K562 (cell line): ENCODE results near the gene NFIL3. TPM values are rescaled to one million over a fixed set of nuclear protein-coding genes. Genes with fewer than 3 reads are reported as not detected.

ENCODE experiments used
- ARID1B ChIP-seq: fragments of 450-650 bp; IDR thresholded peaks from 2 replicates; pipeline ENCODE4 v1.6.1; 2016; ENCODE audit warnings: antibody characterized with exemption, mild to moderate bottlenecking, inconsistent platforms
- JUND ChIP-seq, 2 experiments: IDR thresholded peaks; 2 replicates in 1 of 2; 3 replicates in 1 of 2; pipeline ENCODE4 v1.6.1; 2011; ENCODE audit warnings: borderline replicate concordance in 2 of 2, low read depth in 2 of 2, low read length in 2 of 2, improper control_type of control experiment in 1 of 2, missing biosample characterization in 1 of 2, missing genetic modification characterization in 1 of 2, missing genetic modification reagents in 1 of 2
- MGA ChIP-seq: fragments of 450-650 bp; IDR thresholded peaks from 2 replicates; pipeline ENCODE4 v1.6.1; 2016; ENCODE audit warnings: mild to moderate bottlenecking, moderate library complexity
- MNT ChIP-seq, 2 experiments: fragments of 450-650 bp; conservative IDR thresholded peaks; 2 replicates each; pipeline ENCODE4 v1.6.1; 2017; ENCODE audit warnings: mild to moderate bottlenecking in 2 of 2, moderate library complexity in 2 of 2
- NFATC3 ChIP-seq: fragments of 450-650 bp; IDR thresholded peaks from 2 replicates; pipeline ENCODE4 v1.6.1; 2017; ENCODE audit warnings: mild to moderate bottlenecking
- ZNF217 ChIP-seq: sonication (generic); formaldehyde crosslinking; IDR thresholded peaks from 2 replicates; pipeline ENCODE4 v1.8.0; 2022; ENCODE audit warnings: mild to moderate bottlenecking, missing genetic modification reagents
- ZNF589 ChIP-seq: fragments of 200-800 bp; sonication (Bioruptor generic); IDR thresholded peaks from 2 replicates; pipeline ENCODE4 v1.6.1; 2016; ENCODE audit warnings: low read depth, missing genetic modification characterization, missing compliant biosample characterization
- polyA plus RNA-seq, 8 experiments: library from polyadenylated mRNA; depleted of rRNA in 4 of 8; stranded (reverse) in 5 of 8; unstranded in 3 of 8; fragments of >200 nt; fragmentation: Nextera tagmentation in 2 of 8; fragmentation: Illumina TruSeq in 1 of 8; extraction: Ambion mirVana in 2 of 8; extraction: Trizol in 1 of 8; gene quantifications; 2 replicates each; pipeline versions ENCODE4 v1.2.1 to v1.2.3, GENCODE V29; 2011 to 2014; ENCODE audit warnings: inconsistent platforms in 1 of 8, missing spikeins in 1 of 8
- total RNA-seq, 7 experiments: library from RNA; depleted of rRNA in 6 of 7; stranded (reverse); fragments of >200 nt in 6 of 7; fragmentation: Illumina TruSeq in 2 of 7; extraction: Trizol in 2 of 7; gene quantifications; 2 replicates each; pipeline versions ENCODE4 v1.2.1 to v1.2.3, GENCODE V29; 2011 to 2021; ENCODE audit warnings: low replicate concordance in 1 of 7

The NFIL3 gene
- total and polyA plus RNA-seq, 9 of the 15 experiments (the other 6 are each of a cell fraction or from before 2014, with no cell fraction given), result 3.2 to 16.1 (median 9.3) TPM

GRCh38 chr9:91419222-91420191, 4.1 kb downstream of the NFIL3 start (continued):
- peak; percentile 84 for TF ChIP-seq ARID1B
- TF ChIP-seq JUND (IDR thresholded peaks at IDR 0.05; ENCODE audit: borderline replicate concordance, low read depth, low read length), result peak; percentile 97
- peak; percentile 90 for TF ChIP-seq JUND (tag; IDR thresholded peaks at IDR 0.05; ENCODE audit: borderline replicate concordance, low read depth, low read length)
- peak; percentile 89 for TF ChIP-seq NFATC3
- TF ChIP-seq ZNF589 (CRISPR knock-in tag), result peak; percentile 76; the same call in 1 of the 2 replicates
- TF ChIP-seq ZNF217 (CRISPR knock-in tag), result no peak
- peak in 1 of 2 experiments; percentile 48; a peak in 2 of 4 replicates for TF ChIP-seq MNT (conservative IDR thresholded peaks at IDR 0.05)
- peak; percentile 52; the same call in 1 of the 2 replicates for TF ChIP-seq MGA
